Activated naive CD4-positive, alpha-beta T cell treated with anti-CD3 and anti-CD28 coated beads, Interleukin-2, amount 10 ng/mL, durations not matched to agents 7 days and 5 days (primary cell): ENCODE data around the gene CHEK1.
"Not testable (repeated sequence)": the region's sequence is repeated elsewhere in the genome, so short reads cannot be mapped to it uniquely, and the experiment has no call there.

Source experiments
- CTCF ChIA-PET: fragments of 350-600 bp; sonication (Branson Sonifier 250); formaldehyde crosslinking; loops from one replicate; lab custom pipeline; 2021; ENCODE audit warnings: antibody characterized with exemption; lab: Charles Lee
- DNase-seq: peaks from one replicate; pipeline ENCODE4 v3.0.0-alpha.2; 2020
- H3K27ac Mint-ChIP-seq: one replicate; pipeline ENCODE4 v1.8.0; 2021; ENCODE audit warnings: mild to moderate bottlenecking, moderate library complexity, mixed read lengths
- H3K27me3 Mint-ChIP-seq: one replicate; pipeline ENCODE4 v1.8.0; 2021; ENCODE audit warnings: mild to moderate bottlenecking, mixed read lengths
- H3K36me3 Mint-ChIP-seq: one replicate; pipeline ENCODE4 v1.8.0; 2021; ENCODE audit warnings: mixed read lengths
- H3K4me1 Mint-ChIP-seq: one replicate; pipeline ENCODE4 v1.8.0; 2021; ENCODE audit warnings: mixed read lengths
- H3K4me3 Mint-ChIP-seq: one replicate; pipeline ENCODE4 v1.8.0; 2021; ENCODE audit warnings: mild to moderate bottlenecking, moderate library complexity, mixed read lengths
- H3K9me3 Mint-ChIP-seq: one replicate; pipeline ENCODE4 v1.8.0; 2021; ENCODE audit warnings: mixed read lengths

Gene CHEK1

GRCh38 chr11:125690006-125690405 lies 65.0 kb downstream of the CHEK1 start:
- H3K9me3 Mint-ChIP-seq, result no peaks in the 10 kb centered on the region
- H3K27me3 Mint-ChIP-seq, result peaks cover 6% of the 10 kb centered on the region
- no peak overlapping the region for H3K27ac Mint-ChIP-seq
- no peaks in the 10 kb centered on the region for H3K4me1 Mint-ChIP-seq
- CTCF ChIA-PET, result no interaction called here
- peaks cover 2% of the 10 kb centered on the region for H3K36me3 Mint-ChIP-seq
- DNase-seq, result no peak
- H3K4me3 Mint-ChIP-seq, result no peak overlapping the region

GRCh38 chr11:125692887-125693286 lies 67.9 kb downstream of the CHEK1 start:
- peaks cover 2% of the 10 kb centered on the region for H3K36me3 Mint-ChIP-seq
- CTCF ChIA-PET, result interaction anchor here (1.0 kb wide), 1 partner anchor 9 kb away, joined by 3 read pairs; no protein-coding TSS in a partner anchor
- no peak overlapping the region for H3K4me3 Mint-ChIP-seq
- DNase-seq, result no peak
- H3K27ac Mint-ChIP-seq, result no peak overlapping the region
- no peaks in the 10 kb centered on the region for H3K4me1 Mint-ChIP-seq
- no peaks in the 10 kb centered on the region for H3K9me3 Mint-ChIP-seq
- H3K27me3 Mint-ChIP-seq, result peaks cover 6% of the 10 kb centered on the region

- Mint-ChIP-seq H3K4me1 (no peaks in the 10 kb centered on the region), H3K27me3 (peaks cover 7% of the 10 kb centered on the region), H3K36me3 (no peaks in the 10 kb centered on the region), H3K4me3 (no peak overlapping the region), H3K27ac (no peak overlapping the region), H3K9me3 (no peaks in the 10 kb centered on the region)
- CTCF ChIA-PET, result no interaction called here
- no peak for DNase-seq
These were observed 70.0 kb downstream of the CHEK1 start for GRCh38 chr11:125694951-125695350.

GRCh38 chr11:125701018-125701610 lies 76.2 kb downstream of the CHEK1 start:
- DNase-seq, result no peak
- Mint-ChIP-seq H3K36me3 (no peaks in the 10 kb centered on the region), H3K27me3 (peaks cover 6% of the 10 kb centered on the region), H3K27ac (no peak overlapping the region), H3K4me3 (no peak overlapping the region), H3K4me1 (no peaks in the 10 kb centered on the region), H3K9me3 (peaks cover 2% of the 10 kb centered on the region)
- CTCF ChIA-PET, result interaction anchor here (0.9 kb wide), 1 partner anchor 8 kb away, joined by 3 read pairs; no protein-coding TSS in a partner anchor

GRCh38 chr11:125701858-125702621 lies 77.1 kb downstream of the CHEK1 start:
- H3K27me3 Mint-ChIP-seq, result peaks cover 6% of the 10 kb centered on the region
- H3K4me1 Mint-ChIP-seq, result no peaks in the 10 kb centered on the region
- H3K4me3 Mint-ChIP-seq, result no peak overlapping the region
- no peak overlapping the region for H3K27ac Mint-ChIP-seq
- peaks cover 2% of the 10 kb centered on the region for H3K9me3 Mint-ChIP-seq
- CTCF ChIA-PET, result interaction anchor here (0.7 to 0.9 kb wide), 2 partner anchors 9 to 248 kb away, joined by 3 read pairs; no protein-coding TSS in a partner anchor
- no peaks in the 10 kb centered on the region for H3K36me3 Mint-ChIP-seq
- no peak for DNase-seq

- H3K27me3 Mint-ChIP-seq, result peaks cover 13% of the 10 kb centered on the region
- DNase-seq, CTCF ChIA-PET, H3K27ac Mint-ChIP-seq, H3K4me1 Mint-ChIP-seq, H3K36me3 Mint-ChIP-seq, H3K9me3 Mint-ChIP-seq, H3K4me3 Mint-ChIP-seq: not testable (repeated sequence)
These were observed 79.7 kb downstream of the CHEK1 start for GRCh38 chr11:125704686-125705085.

GRCh38 chr11:125720781-125721180 lies 95.8 kb downstream of the CHEK1 start:
- Mint-ChIP-seq H3K27ac (no peak overlapping the region), H3K27me3 (peaks cover 16% of the 10 kb centered on the region), H3K36me3 (no peaks in the 10 kb centered on the region), H3K9me3 (no peaks in the 10 kb centered on the region), H3K4me3 (no peak overlapping the region), H3K4me1 (no peaks in the 10 kb centered on the region)
- no peak for DNase-seq
- CTCF ChIA-PET, result no interaction called here

- Mint-ChIP-seq H3K27me3 (peaks cover 8% of the 10 kb centered on the region), H3K36me3 (no peaks in the 10 kb centered on the region), H3K4me1 (no peaks in the 10 kb centered on the region), H3K4me3 (no peak overlapping the region), H3K27ac (no peak overlapping the region), H3K9me3 (no peaks in the 10 kb centered on the region)
- DNase-seq, result no peak
- CTCF ChIA-PET, result interaction anchor here (1.1 kb wide), 1 partner anchor 149 kb away, joined by 3 read pairs; no protein-coding TSS in a partner anchor
These were observed 99.2 kb downstream of the CHEK1 start for GRCh38 chr11:125724125-125724524.
